HepG2 (cell line): ENCODE data around the gene PRSS16. TPM values are rescaled to one million over a fixed set of nuclear protein-coding genes. Genes with fewer than 3 reads are reported as not detected.

Experiments used
- DBP ChIP-seq: sonication (generic); formaldehyde crosslinking; IDR thresholded peaks from 2 replicates; pipeline ENCODE4 v1.4.0; 2020; ENCODE audit warnings: missing genetic modification reagents; ENCODE audit errors: not compliant biosample characterization
- HMGXB4 ChIP-seq, 2 experiments: sonication (generic) in 1 of 2; formaldehyde crosslinking in 1 of 2; IDR thresholded peaks; 2 replicates each; pipeline versions ENCODE4 v1.4.0 to v1.6.1; 2018 to 2020; ENCODE audit warnings: missing genetic modification reagents in 2 of 2, borderline replicate concordance in 1 of 2, low read depth in 1 of 2, mild to moderate bottlenecking in 1 of 2, missing biosample characterization in 1 of 2
- ZNF24 ChIP-seq: fragments of 450-650 bp; IDR thresholded peaks from 2 replicates; pipeline ENCODE4 v1.6.1; 2017; ENCODE audit warnings: antibody characterized with exemption, mild to moderate bottlenecking
- polyA plus RNA-seq, 8 experiments: library from polyadenylated mRNA; depleted of rRNA in 3 of 8; stranded (reverse) in 7 of 8; unstranded in 1 of 8; fragments of >200 nt; fragmentation: Illumina TruSeq in 4 of 8; extraction: Trizol in 4 of 8; gene quantifications; 2 replicates each; pipeline versions ENCODE4 v1.2.1 to v1.2.3, GENCODE V29; 2011 to 2016; ENCODE audit warnings: low read depth in 4 of 8, missing spikeins in 1 of 8, mixed read lengths in 1 of 8; ENCODE audit not compliant: insufficient read depth in 1 of 8
- total RNA-seq, 5 experiments: library from RNA; depleted of rRNA; stranded (reverse); fragments of >200 nt; fragmentation: Illumina TruSeq; extraction: Trizol; gene quantifications; 2 replicates each; pipeline ENCODE4 v1.2.3, GENCODE V29; 2016; ENCODE audit warnings: low read depth in 1 of 5
- TF ChIP-seq, protein P1 (sequence below): sonication (generic); formaldehyde crosslinking; IDR thresholded peaks from 2 replicates; pipeline ENCODE4 v1.4.0; 2020; ENCODE audit warnings: missing genetic modification reagents

PRSS16 gene
- total and polyA plus RNA-seq, 2 of the 13 experiments (the other 11 are each of a cell fraction or from before 2014, with no cell fraction given), result not detected

GRCh38 chr6:27237089-27237803, 10.3 kb upstream of the PRSS16 start (continued):
- TF ChIP-seq, protein P1, sequence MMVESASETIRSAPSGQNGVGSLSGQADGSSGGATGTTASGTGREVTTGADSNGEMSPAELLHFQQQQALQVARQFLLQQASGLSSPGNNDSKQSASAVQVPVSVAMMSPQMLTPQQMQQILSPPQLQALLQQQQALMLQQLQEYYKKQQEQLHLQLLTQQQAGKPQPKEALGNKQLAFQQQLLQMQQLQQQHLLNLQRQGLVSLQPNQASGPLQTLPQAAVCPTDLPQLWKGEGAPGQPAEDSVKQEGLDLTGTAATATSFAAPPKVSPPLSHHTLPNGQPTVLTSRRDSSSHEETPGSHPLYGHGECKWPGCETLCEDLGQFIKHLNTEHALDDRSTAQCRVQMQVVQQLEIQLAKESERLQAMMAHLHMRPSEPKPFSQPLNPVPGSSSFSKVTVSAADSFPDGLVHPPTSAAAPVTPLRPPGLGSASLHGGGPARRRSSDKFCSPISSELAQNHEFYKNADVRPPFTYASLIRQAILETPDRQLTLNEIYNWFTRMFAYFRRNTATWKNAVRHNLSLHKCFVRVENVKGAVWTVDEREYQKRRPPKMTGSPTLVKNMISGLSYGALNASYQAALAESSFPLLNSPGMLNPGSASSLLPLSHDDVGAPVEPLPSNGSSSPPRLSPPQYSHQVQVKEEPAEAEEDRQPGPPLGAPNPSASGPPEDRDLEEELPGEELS (CRISPR knock-in tag), result 0 out of 2 replicates have a peak, but pooled peaks have one; percentile 19
- TF ChIP-seq HMGXB4 (CRISPR knock-in tag; IDR thresholded peaks at IDR 0.05; ENCODE audit: borderline replicate concordance in 1 of 2, low read depth in 1 of 2), result peak in 1 of 2 experiments; percentile 18; a peak in 1 of 4 replicates
- no peak for TF ChIP-seq DBP (CRISPR knock-in tag)
- peak; percentile 87 for TF ChIP-seq ZNF24
